HepG2 (cell line): ENCODE data around the gene NFKBIZ. TPM values are rescaled to one million over a fixed set of nuclear protein-coding genes. Genes with fewer than 3 reads are reported as not detected.
A peak's percentile ranks its signal among the peaks of the same experiment; 100 is the strongest.

ENCODE experiments used
- ASH2L ChIP-seq: fragments of 300-600, 200-600 bp; sonication (generic); IDR thresholded peaks from 2 replicates; pipeline ENCODE4 v1.7.0; 2017; ENCODE audit warnings: low read depth, mild to moderate bottlenecking, moderate library complexity, mixed read lengths, low read length; ENCODE audit not compliant: insufficient read length
- ATF5 ChIP-seq: sonication (generic); formaldehyde crosslinking; IDR thresholded peaks from 2 replicates; pipeline ENCODE4 v1.4.0; 2020; ENCODE audit warnings: mild to moderate bottlenecking, low read depth, missing genetic modification reagents
- FOXP4 ChIP-seq: sonication (generic); formaldehyde crosslinking; IDR thresholded peaks from 2 replicates; pipeline ENCODE4 v1.4.0; 2020; ENCODE audit warnings: missing genetic modification reagents
- HMGXB4 ChIP-seq, 2 experiments: sonication (generic) in 1 of 2; formaldehyde crosslinking in 1 of 2; IDR thresholded peaks; 2 replicates each; pipeline versions ENCODE4 v1.4.0 to v1.6.1; 2018 to 2020; ENCODE audit warnings: missing genetic modification reagents in 2 of 2, borderline replicate concordance in 1 of 2, low read depth in 1 of 2, mild to moderate bottlenecking in 1 of 2, missing biosample characterization in 1 of 2
- MBD4 ChIP-seq: IDR thresholded peaks from 2 replicates; pipeline ENCODE4 v1.6.1; 2012; ENCODE audit warnings: low read length, inconsistent platforms, borderline replicate concordance
- MXI1 ChIP-seq: IDR thresholded peaks from 3 replicates; pipeline ENCODE4 v1.6.1; 2012; ENCODE audit warnings: low read depth, low read length, inconsistent platforms, borderline replicate concordance
- RBFOX2 ChIP-seq: fragments of 200-400 bp; formaldehyde crosslinking; IDR thresholded peaks from 2 replicates; pipeline ENCODE4 v1.6.1; 2017; ENCODE audit warnings: low read depth, mild to moderate bottlenecking, low read length
- SMYD3 ChIP-seq: sonication (generic); formaldehyde crosslinking; IDR thresholded peaks from 2 replicates; pipeline ENCODE4 v1.8.1; 2023; ENCODE audit warnings: mild to moderate bottlenecking, missing genetic modification reagents
- TSC22D2 ChIP-seq: sonication (generic); formaldehyde crosslinking; IDR thresholded peaks from 2 replicates; pipeline ENCODE4 v1.5.1; 2020; ENCODE audit warnings: missing genetic modification reagents, mild to moderate bottlenecking, borderline replicate concordance
- UBTF ChIP-seq: sonication (generic); formaldehyde crosslinking; IDR thresholded peaks from 2 replicates; pipeline ENCODE4 v1.4.0; 2020; ENCODE audit warnings: mild to moderate bottlenecking, missing genetic modification reagents
- YEATS2 ChIP-seq: sonication (generic); formaldehyde crosslinking; IDR thresholded peaks from 2 replicates; pipeline ENCODE4 v1.4.0; 2020; ENCODE audit warnings: missing genetic modification reagents, borderline replicate concordance
- ZFP36L2 ChIP-seq: sonication (generic); formaldehyde crosslinking; IDR thresholded peaks from 2 replicates; pipeline ENCODE4 v1.4.0; 2020; ENCODE audit warnings: missing genetic modification reagents
- ZNF598 ChIP-seq: sonication (generic); formaldehyde crosslinking; IDR thresholded peaks from 2 replicates; pipeline ENCODE4 v1.5.1; 2020; ENCODE audit warnings: mild to moderate bottlenecking, missing genetic modification reagents, borderline replicate concordance
- ZNF687 ChIP-seq: sonication (generic); formaldehyde crosslinking; IDR thresholded peaks from 2 replicates; pipeline ENCODE4 v1.5.1; 2020; ENCODE audit warnings: mild to moderate bottlenecking, missing genetic modification reagents, moderate library complexity
- ZNF777 ChIP-seq: sonication (generic); formaldehyde crosslinking; IDR thresholded peaks from 2 replicates; pipeline ENCODE4 v1.4.0; 2020; ENCODE audit warnings: missing genetic modification reagents
- polyA plus RNA-seq, 8 experiments: library from polyadenylated mRNA; depleted of rRNA in 3 of 8; stranded (reverse) in 7 of 8; unstranded in 1 of 8; fragments of >200 nt; fragmentation: Illumina TruSeq in 4 of 8; extraction: Trizol in 4 of 8; gene quantifications; 2 replicates each; pipeline versions ENCODE4 v1.2.1 to v1.2.3, GENCODE V29; 2011 to 2016; ENCODE audit warnings: low read depth in 4 of 8, missing spikeins in 1 of 8, mixed read lengths in 1 of 8; ENCODE audit not compliant: insufficient read depth in 1 of 8
- total RNA-seq, 5 experiments: library from RNA; depleted of rRNA; stranded (reverse); fragments of >200 nt; fragmentation: Illumina TruSeq; extraction: Trizol; gene quantifications; 2 replicates each; pipeline ENCODE4 v1.2.3, GENCODE V29; 2016; ENCODE audit warnings: low read depth in 1 of 5

NFKBIZ gene
- total and polyA plus RNA-seq, 2 of the 13 experiments (the other 11 are each of a cell fraction or from before 2014, with no cell fraction given): 25.9 to 60.6 TPM

GRCh38 chr3:101827211-101828174 is 21.8 kb upstream of the NFKBIZ start (continued):
- TF ChIP-seq FOXP4 (CRISPR knock-in tag): 0 out of 2 replicates have a peak, but pooled peaks have one; percentile 31
- TF ChIP-seq ZNF598 (CRISPR knock-in tag): 0 out of 2 replicates have a peak, but pooled peaks have one; percentile 41
- TF ChIP-seq HMGXB4 (CRISPR knock-in tag; IDR thresholded peaks at IDR 0.05; ENCODE audit: borderline replicate concordance in 1 of 2, low read depth in 1 of 2): peak; percentile 37 to 65; a peak in 3 of 4 replicates
- peak; percentile 76 for TF ChIP-seq ZNF687 (CRISPR knock-in tag)
- TF ChIP-seq UBTF: peak; percentile 42; the same call in 1 of the 2 replicates
- no peak for TF ChIP-seq RBFOX2
- TF ChIP-seq YEATS2 (CRISPR knock-in tag): peak; percentile 41; the same call in 1 of the 2 replicates
- TF ChIP-seq ASH2L: peak; percentile 74
- TF ChIP-seq ZFP36L2 (CRISPR knock-in tag): no peak
- TF ChIP-seq ZNF777: peak; percentile 81
- no peak for TF ChIP-seq ATF5 (CRISPR knock-in tag)
- peak; percentile 59; the same call in 1 of the 2 replicates for TF ChIP-seq TSC22D2 (CRISPR knock-in tag)
- no peak for TF ChIP-seq MBD4
- peak; percentile 42; the same call in 1 of the 3 replicates for TF ChIP-seq MXI1
- TF ChIP-seq SMYD3 (CRISPR knock-in tag): no peak
